Ishikawa (cell line): ENCODE measurements around the gene CILP2.

ENCODE experiments used
- CEBPB ChIP-seq: IDR thresholded peaks from 2 replicates; pipeline ENCODE4 v1.6.1; 2012
- CREB1 ChIP-seq: IDR thresholded peaks from 2 replicates; pipeline ENCODE4 v1.6.1; 2012; ENCODE audit warnings: low read depth
- EGR1 ChIP-seq: IDR thresholded peaks from 2 replicates; pipeline ENCODE4 v1.6.1; 2012
- EP300 ChIP-seq: IDR thresholded peaks from 2 replicates; pipeline ENCODE4 v1.6.1; 2012; ENCODE audit warnings: borderline replicate concordance
- FOXM1 ChIP-seq: IDR thresholded peaks from 2 replicates; pipeline ENCODE4 v1.6.1; 2012; ENCODE audit warnings: low read depth, borderline replicate concordance
- NFIC ChIP-seq: IDR thresholded peaks from 2 replicates; pipeline ENCODE4 v1.6.1; 2012
- RAD21 ChIP-seq: IDR thresholded peaks from 2 replicates; pipeline ENCODE4 v1.6.1; 2012; ENCODE audit warnings: low read depth
- TAF1 ChIP-seq: IDR thresholded peaks from 2 replicates; pipeline ENCODE4 v1.6.1; 2012; ENCODE audit warnings: low read depth, mild to moderate bottlenecking
- TCF12 ChIP-seq: IDR thresholded peaks from 2 replicates; pipeline ENCODE4 v1.6.1; 2012; ENCODE audit warnings: low read depth
- TEAD4 ChIP-seq: IDR thresholded peaks from 2 replicates; pipeline ENCODE4 v1.6.1; 2012
- YY1 ChIP-seq: IDR thresholded peaks from 2 replicates; pipeline ENCODE4 v1.6.1; 2012; ENCODE audit warnings: low read depth
- ZBTB7A ChIP-seq: IDR thresholded peaks from 2 replicates; pipeline ENCODE4 v1.6.1; 2012; ENCODE audit warnings: low read depth
- TF ChIP-seq, protein P1 (sequence below): IDR thresholded peaks from 2 replicates; pipeline ENCODE4 v1.6.1; 2012
- TF ChIP-seq, protein P2 (sequence below): IDR thresholded peaks from 2 replicates; pipeline ENCODE4 v1.6.1; 2012
- TF ChIP-seq, protein P3 (sequence below): IDR thresholded peaks from 2 replicates; pipeline ENCODE4 v1.6.1; 2012; ENCODE audit warnings: low read depth, mild to moderate bottlenecking

Gene CILP2

DNA sequence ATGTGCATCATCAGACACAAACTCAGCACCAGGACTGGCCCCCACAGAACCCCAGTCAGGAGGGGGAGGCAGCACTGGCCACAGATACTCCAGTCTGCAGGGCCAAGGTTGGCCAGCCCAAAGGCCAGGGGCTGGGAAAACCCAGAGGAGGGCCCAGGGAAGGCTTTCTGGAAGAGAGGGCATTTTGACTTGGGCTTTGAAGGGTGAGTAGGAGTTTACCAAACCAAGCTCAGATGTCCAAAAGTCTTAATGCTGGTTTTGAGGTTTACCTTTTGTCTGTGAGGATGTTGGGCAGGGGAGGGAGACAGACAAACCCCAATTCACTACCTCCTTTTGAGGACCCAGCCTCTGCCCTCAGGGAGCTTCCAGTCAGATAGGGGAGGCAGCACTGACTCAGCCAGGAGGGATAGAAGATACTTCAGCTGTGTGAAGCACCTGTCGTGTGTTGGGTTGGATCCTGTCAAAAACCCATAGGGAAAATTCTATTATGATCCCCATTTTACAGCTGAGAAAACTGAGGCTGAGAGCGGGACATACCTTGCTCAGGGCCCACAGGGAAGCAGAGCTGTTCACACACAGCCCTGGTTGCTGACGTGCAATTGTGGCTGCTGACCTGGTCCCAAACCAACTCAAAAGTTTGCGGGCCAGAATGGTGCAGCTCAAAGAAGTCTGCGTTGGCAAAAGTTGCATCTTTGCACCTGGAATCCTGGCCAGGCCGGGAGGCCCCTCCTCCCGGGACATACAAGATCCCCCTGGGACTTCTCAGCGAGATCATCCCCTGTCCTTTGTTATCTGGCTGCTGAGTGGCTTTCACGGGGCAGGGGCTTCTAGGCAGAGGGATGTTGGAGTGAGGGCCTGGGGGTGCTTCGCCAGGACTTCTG lies 13.1 kb downstream of the CILP2 start:
- TF ChIP-seq FOXM1 (no peak), EP300 (no peak), TCF12 (no peak), YY1 (no peak), TEAD4 (no peak), RAD21 (no peak), ZBTB7A (no peak), EGR1 (no peak), CEBPB (no peak), TAF1 (no peak), NFIC (no peak), CREB1 (no peak)
- TF ChIP-seq, protein P1, sequence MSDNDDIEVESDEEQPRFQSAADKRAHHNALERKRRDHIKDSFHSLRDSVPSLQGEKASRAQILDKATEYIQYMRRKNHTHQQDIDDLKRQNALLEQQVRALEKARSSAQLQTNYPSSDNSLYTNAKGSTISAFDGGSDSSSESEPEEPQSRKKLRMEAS = no peak
- TF ChIP-seq, protein P2, sequence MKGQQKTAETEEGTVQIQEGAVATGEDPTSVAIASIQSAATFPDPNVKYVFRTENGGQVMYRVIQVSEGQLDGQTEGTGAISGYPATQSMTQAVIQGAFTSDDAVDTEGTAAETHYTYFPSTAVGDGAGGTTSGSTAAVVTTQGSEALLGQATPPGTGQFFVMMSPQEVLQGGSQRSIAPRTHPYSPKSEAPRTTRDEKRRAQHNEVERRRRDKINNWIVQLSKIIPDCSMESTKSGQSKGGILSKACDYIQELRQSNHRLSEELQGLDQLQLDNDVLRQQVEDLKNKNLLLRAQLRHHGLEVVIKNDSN = no peak
- TF ChIP-seq, protein P3, sequence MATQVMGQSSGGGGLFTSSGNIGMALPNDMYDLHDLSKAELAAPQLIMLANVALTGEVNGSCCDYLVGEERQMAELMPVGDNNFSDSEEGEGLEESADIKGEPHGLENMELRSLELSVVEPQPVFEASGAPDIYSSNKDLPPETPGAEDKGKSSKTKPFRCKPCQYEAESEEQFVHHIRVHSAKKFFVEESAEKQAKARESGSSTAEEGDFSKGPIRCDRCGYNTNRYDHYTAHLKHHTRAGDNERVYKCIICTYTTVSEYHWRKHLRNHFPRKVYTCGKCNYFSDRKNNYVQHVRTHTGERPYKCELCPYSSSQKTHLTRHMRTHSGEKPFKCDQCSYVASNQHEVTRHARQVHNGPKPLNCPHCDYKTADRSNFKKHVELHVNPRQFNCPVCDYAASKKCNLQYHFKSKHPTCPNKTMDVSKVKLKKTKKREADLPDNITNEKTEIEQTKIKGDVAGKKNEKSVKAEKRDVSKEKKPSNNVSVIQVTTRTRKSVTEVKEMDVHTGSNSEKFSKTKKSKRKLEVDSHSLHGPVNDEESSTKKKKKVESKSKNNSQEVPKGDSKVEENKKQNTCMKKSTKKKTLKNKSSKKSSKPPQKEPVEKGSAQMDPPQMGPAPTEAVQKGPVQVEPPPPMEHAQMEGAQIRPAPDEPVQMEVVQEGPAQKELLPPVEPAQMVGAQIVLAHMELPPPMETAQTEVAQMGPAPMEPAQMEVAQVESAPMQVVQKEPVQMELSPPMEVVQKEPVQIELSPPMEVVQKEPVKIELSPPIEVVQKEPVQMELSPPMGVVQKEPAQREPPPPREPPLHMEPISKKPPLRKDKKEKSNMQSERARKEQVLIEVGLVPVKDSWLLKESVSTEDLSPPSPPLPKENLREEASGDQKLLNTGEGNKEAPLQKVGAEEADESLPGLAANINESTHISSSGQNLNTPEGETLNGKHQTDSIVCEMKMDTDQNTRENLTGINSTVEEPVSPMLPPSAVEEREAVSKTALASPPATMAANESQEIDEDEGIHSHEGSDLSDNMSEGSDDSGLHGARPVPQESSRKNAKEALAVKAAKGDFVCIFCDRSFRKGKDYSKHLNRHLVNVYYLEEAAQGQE = no peak

DNA sequence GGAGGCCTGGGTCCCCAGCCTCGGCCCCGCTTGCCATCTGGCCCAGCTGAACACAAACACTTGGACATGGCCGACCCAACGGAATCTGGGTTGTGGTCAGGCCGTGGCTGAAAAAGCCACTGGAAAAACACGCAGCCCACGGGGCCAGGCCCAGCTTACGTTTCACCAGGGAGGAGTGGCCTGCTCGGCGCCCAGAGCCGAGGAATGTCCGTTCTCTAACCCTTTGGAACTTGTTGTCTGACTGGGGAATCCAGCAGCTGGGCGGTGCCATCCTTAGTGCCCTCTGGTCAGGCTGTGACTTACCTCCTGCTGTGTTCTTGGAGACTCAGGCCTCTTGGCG lies 13.8 kb downstream of the CILP2 start:
- TF ChIP-seq, protein P3 = no peak
- no peak for TF ChIP-seq TCF12
- TF ChIP-seq TAF1 = no peak
- no peak for TF ChIP-seq EP300
- TF ChIP-seq, protein P1 = no peak
- no peak for TF ChIP-seq NFIC
- TF ChIP-seq, protein P2 = no peak
- TF ChIP-seq TEAD4 = no peak
- TF ChIP-seq FOXM1 = no peak
- TF ChIP-seq CREB1 = no peak
- TF ChIP-seq EGR1 = no peak
- TF ChIP-seq YY1 = no peak
- no peak for TF ChIP-seq RAD21
- TF ChIP-seq ZBTB7A = no peak
- no peak for TF ChIP-seq CEBPB

DNA sequence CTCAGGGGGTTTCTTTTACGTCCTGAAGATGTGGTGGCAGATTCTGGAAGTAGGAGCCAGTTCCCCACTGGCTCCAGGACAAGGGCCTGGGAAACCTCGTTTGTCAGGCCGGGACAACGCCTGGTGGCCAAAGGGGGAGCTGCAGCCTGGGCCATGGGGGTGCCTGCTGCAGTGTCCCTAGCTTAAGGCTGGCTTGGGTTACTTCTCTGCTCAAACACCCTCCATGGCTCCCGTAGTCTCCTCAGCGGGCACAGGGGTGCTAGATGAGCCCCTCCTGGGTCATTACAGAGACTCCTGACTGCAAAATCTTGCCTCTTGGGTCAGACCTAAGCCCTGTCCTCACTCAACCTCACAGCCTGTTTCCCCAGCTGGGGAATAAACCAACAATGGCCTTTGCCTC lies 14.7 kb downstream of the CILP2 start:
- TF ChIP-seq RAD21 = peak; percentile 44
- TF ChIP-seq, protein P1 = no peak

DNA sequence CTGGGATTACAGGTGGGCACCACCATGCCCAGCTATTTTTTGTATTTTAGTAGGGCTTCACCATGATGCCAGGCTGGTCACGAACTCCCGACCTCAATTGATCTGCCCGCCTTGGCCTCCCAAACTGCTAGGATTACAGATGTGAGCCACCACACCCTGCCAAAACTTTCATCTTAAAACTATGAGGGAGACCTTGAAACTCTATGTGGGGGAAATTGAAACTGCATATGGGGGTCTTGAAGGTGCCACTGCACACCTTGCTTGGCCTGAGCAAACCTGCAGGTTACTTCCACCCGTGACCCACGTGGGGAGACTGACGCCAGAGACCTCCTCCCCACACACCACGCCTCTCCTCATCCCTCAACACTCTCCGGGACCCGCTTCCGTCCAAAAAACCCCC lies 15.6 kb downstream of the CILP2 start:
- TF ChIP-seq RAD21 = no peak
- TF ChIP-seq CREB1 = no peak
- no peak for TF ChIP-seq CEBPB
- TF ChIP-seq FOXM1 = no peak
- TF ChIP-seq ZBTB7A = no peak
- TF ChIP-seq, protein P2 = no peak
- TF ChIP-seq EGR1 = no peak
- TF ChIP-seq EP300 = no peak

DNA sequence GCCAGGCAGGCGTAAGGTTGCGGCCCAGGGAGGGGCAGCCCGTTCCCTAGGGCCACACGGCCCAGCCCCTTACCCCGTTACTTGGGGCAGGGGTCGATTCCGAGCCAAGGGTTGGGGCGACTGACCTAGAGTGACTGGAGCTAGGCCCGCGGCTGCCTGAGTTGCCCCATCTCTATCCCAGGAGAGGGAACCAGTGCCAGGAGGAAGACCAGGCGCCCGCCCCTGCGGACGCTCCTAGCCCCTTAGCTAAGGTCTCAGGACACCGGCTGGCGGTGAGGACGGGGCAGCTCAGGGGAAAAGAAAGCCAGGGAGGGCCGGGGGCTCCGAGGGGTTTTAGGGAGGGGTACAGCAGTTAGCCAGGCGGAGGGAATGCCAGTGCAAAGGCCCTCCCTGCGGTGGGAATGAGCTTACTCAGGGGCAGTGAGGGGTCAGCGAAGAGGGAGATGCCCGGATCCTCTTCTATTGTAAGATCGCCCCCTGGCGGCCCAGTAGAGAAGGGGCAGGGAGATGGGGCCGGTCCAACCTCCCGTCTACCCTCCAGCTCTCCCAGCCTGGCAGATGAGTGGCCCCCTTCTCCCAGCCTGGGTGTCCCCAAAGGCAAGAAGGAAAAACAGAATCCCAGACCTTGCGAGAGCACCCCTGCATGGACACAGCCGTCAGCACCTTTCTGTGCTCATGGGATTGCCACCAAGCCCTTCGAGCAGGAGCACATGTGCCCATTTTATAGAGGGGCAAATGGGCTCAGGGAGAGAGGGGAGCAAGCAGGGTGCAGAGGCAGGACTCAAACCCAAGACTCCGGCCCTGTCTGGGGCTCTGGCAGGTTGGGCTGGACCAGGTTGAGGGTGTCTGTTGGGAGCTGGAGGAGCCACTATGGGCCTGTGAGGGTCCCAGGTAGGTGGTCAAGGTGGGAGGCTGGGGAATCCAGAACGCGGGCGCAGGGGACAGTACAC lies 16.3 kb downstream of the CILP2 start:
- no peak for TF ChIP-seq ZBTB7A
- TF ChIP-seq RAD21 = peak; percentile 65
